K562 (cell line): ENCODE measurements around the gene COASY. TPM values are rescaled to one million over a fixed set of nuclear protein-coding genes. Genes with fewer than 3 reads are reported as not detected.
A peak's percentile ranks its signal among the peaks of the same experiment; 100 is the strongest.

Source experiments
- CBFA2T3 ChIP-seq: fragments of 450-650 bp; IDR thresholded peaks from 2 replicates; pipeline ENCODE4 v1.6.1; 2017
- E2F5 ChIP-seq: sonication (generic); formaldehyde crosslinking; IDR thresholded peaks from 2 replicates; pipeline ENCODE4 v1.8.0; 2022; ENCODE audit warnings: mild to moderate bottlenecking, missing genetic modification reagents
- EP300 ChIP-seq: IDR thresholded peaks from 2 replicates; pipeline ENCODE4 v1.6.1; 2012; ENCODE audit warnings: low read length, improper control_type of control experiment
- ETS2 ChIP-seq: IDR thresholded peaks from 2 replicates; pipeline ENCODE4 v1.6.1; 2016; ENCODE audit warnings: borderline replicate concordance, missing genetic modification characterization, mild to moderate bottlenecking, moderate library complexity, missing compliant biosample characterization; ENCODE audit not compliant: poor library complexity, severe bottlenecking
- FOS ChIP-seq: IDR thresholded peaks from 3 replicates; pipeline ENCODE4 v1.6.1; 2011; ENCODE audit not compliant: insufficient read length; ENCODE audit errors: extremely low read depth
- FOXK1 ChIP-seq: sonication (generic); formaldehyde crosslinking; IDR thresholded peaks from 2 replicates; pipeline ENCODE4 v1.8.0; 2022; ENCODE audit warnings: missing genetic modification reagents, mild to moderate bottlenecking, borderline replicate concordance
- GABPB1 ChIP-seq: sonication (generic); formaldehyde crosslinking; IDR thresholded peaks from 2 replicates; pipeline ENCODE4 v1.8.0; 2022; ENCODE audit warnings: mild to moderate bottlenecking, missing genetic modification reagents
- HNRNPL ChIP-seq: fragments of 200-400 bp; formaldehyde crosslinking; IDR thresholded peaks from 2 replicates; pipeline ENCODE4 v1.6.1; 2017; ENCODE audit warnings: low read depth, mild to moderate bottlenecking, low read length
- MTF1 ChIP-seq: fragments of 250-450 bp; sonication (Bioruptor Pico); IDR thresholded peaks from 2 replicates; pipeline ENCODE4 v1.9.0; 2021; ENCODE audit warnings: moderate library complexity, mild to moderate bottlenecking, inconsistent platforms, borderline replicate concordance
- MYNN ChIP-seq, 2 experiments: sonication (generic); formaldehyde crosslinking in 1 of 2; IDR thresholded peaks; 2 replicates each; pipeline versions ENCODE4 v1.5.0 to v1.6.1; 2016 to 2020; ENCODE audit warnings: antibody characterized with exemption in 1 of 2, missing genetic modification reagents in 1 of 2
- NFIC ChIP-seq: fragments of 450-650 bp; IDR thresholded peaks from 2 replicates; pipeline ENCODE4 v1.6.1; 2017; ENCODE audit warnings: mild to moderate bottlenecking, inconsistent platforms
- NFRKB ChIP-seq: fragments of 450-650 bp; IDR thresholded peaks from 2 replicates; pipeline ENCODE4 v1.6.1; 2016; ENCODE audit warnings: low read depth
- NKRF ChIP-seq: fragments of 450-650 bp; IDR thresholded peaks from 2 replicates; pipeline ENCODE4 v1.6.1; 2016; ENCODE audit warnings: borderline replicate concordance
- NR1H2 ChIP-seq: sonication (generic); formaldehyde crosslinking; IDR thresholded peaks from 2 replicates; pipeline ENCODE4 v1.4.0; 2020; ENCODE audit warnings: mild to moderate bottlenecking, missing genetic modification reagents
- PHTF2 ChIP-seq: fragments of 250-450 bp; sonication (Bioruptor Pico); IDR thresholded peaks from 2 replicates; pipeline ENCODE4 v1.5.0; 2021; ENCODE audit warnings: mild to moderate bottlenecking
- SIN3A ChIP-seq, 2 experiments: fragments of 150-350 bp in 1 of 2; IDR thresholded peaks; 2 replicates each; pipeline ENCODE4 v1.6.1; 2011 to 2016; ENCODE audit warnings: borderline replicate concordance in 2 of 2, low read depth in 2 of 2, low read length in 2 of 2, mild to moderate bottlenecking in 2 of 2, moderate library complexity in 2 of 2; ENCODE audit not compliant: control insufficient read depth in 1 of 2
- SMARCE1 ChIP-seq: fragments of 450-650 bp; IDR thresholded peaks from 2 replicates; pipeline ENCODE4 v1.7.1; 2016; ENCODE audit warnings: mild to moderate bottlenecking
- SNRNP70 ChIP-seq: fragments of 200-400 bp; formaldehyde crosslinking; optimal IDR thresholded peaks from 2 replicates; pipeline ENCODE3; 2017; ENCODE audit warnings: low read depth, low read length
- SREBF1 ChIP-seq: fragments of 150-350 bp; IDR thresholded peaks from 2 replicates; pipeline ENCODE4 v1.6.1; 2014; ENCODE audit warnings: antibody characterized with exemption, low read depth, low read length, borderline replicate concordance
- TAF1 ChIP-seq: IDR thresholded peaks from 2 replicates; pipeline ENCODE4 v1.6.1; 2011; ENCODE audit warnings: mild to moderate bottlenecking, low read length, moderate library complexity; ENCODE audit not compliant: insufficient read depth, control insufficient read depth, severe bottlenecking; ENCODE audit errors: extremely low read depth
- TARDBP ChIP-seq: fragments of 450-650 bp; IDR thresholded peaks from 2 replicates; pipeline ENCODE4 v1.6.1; 2016
- TEAD2 ChIP-seq: fragments of 450-650 bp; IDR thresholded peaks from 2 replicates; pipeline ENCODE4 v1.6.1; 2016; ENCODE audit warnings: missing genetic modification characterization, control low read depth, missing compliant biosample characterization
- TOE1 ChIP-seq, 2 experiments: fragments of 450-650 bp in 1 of 2; sonication (generic) in 1 of 2; formaldehyde crosslinking in 1 of 2; IDR thresholded peaks; 2 replicates each; pipeline versions ENCODE4 v1.7.1 to v1.8.0; 2016 to 2022; ENCODE audit warnings: borderline replicate concordance in 2 of 2, mild to moderate bottlenecking in 2 of 2, antibody characterized with exemption in 1 of 2, inconsistent platforms in 1 of 2, low read depth in 1 of 2, missing genetic modification reagents in 1 of 2, moderate library complexity in 1 of 2
- TSC22D4 ChIP-seq: fragments of 450-650 bp; IDR thresholded peaks from 2 replicates; pipeline ENCODE4 v1.6.1; 2016; ENCODE audit warnings: missing genetic modification characterization, missing biosample characterization, control low read depth
- ZFP1 ChIP-seq: fragments of 450-650 bp; formaldehyde crosslinking; IDR thresholded peaks from 2 replicates; pipeline ENCODE4 v1.4.0; 2020; ENCODE audit warnings: mild to moderate bottlenecking, mixed read lengths
- ZNF766 ChIP-seq: fragments of 200-800 bp; sonication (Bioruptor generic); conservative IDR thresholded peaks from 2 replicates; pipeline ENCODE4 v1.6.1; 2016; ENCODE audit warnings: missing genetic modification characterization, missing compliant biosample characterization
- ZNF77 ChIP-seq: fragments of 250-450 bp; sonication (Bioruptor Pico); IDR thresholded peaks from 2 replicates; pipeline ENCODE4 v1.5.0; 2020
- polyA plus RNA-seq, 8 experiments: library from polyadenylated mRNA; depleted of rRNA in 4 of 8; stranded (reverse) in 5 of 8; unstranded in 3 of 8; fragments of >200 nt; fragmentation: Nextera tagmentation in 2 of 8; fragmentation: Illumina TruSeq in 1 of 8; extraction: Ambion mirVana in 2 of 8; extraction: Trizol in 1 of 8; gene quantifications; 2 replicates each; pipeline versions ENCODE4 v1.2.1 to v1.2.3, GENCODE V29; 2011 to 2014; ENCODE audit warnings: inconsistent platforms in 1 of 8, missing spikeins in 1 of 8
- total RNA-seq, 7 experiments: library from RNA; depleted of rRNA in 6 of 7; stranded (reverse); fragments of >200 nt in 6 of 7; fragmentation: Illumina TruSeq in 2 of 7; extraction: Trizol in 2 of 7; gene quantifications; 2 replicates each; pipeline versions ENCODE4 v1.2.1 to v1.2.3, GENCODE V29; 2011 to 2021; ENCODE audit warnings: low replicate concordance in 1 of 7

COASY gene
- total and polyA plus RNA-seq, 9 of the 15 experiments (the other 6 are each of a cell fraction or from before 2014, with no cell fraction given) = 25.4 to 175 (median 62.3) TPM

- TF ChIP-seq ETS2 (tag) = no peak
- no peak for TF ChIP-seq E2F5 (CRISPR knock-in tag)
- peak; percentile 51; the same call in 1 of the 2 replicates for TF ChIP-seq EP300
- TF ChIP-seq TOE1 (IDR thresholded peaks at IDR 0.05; ENCODE audit: borderline replicate concordance) = no peak
- TF ChIP-seq TOE1 (CRISPR knock-in tag; IDR thresholded peaks at IDR 0.05; ENCODE audit: borderline replicate concordance, low read depth) = no peak
- TF ChIP-seq ZNF766 (CRISPR knock-in tag) = 0 out of 2 replicates have a peak, but pooled peaks have one; percentile 20
- peak; percentile 50; the same call in 1 of the 2 replicates for TF ChIP-seq SMARCE1
- TF ChIP-seq TARDBP = no peak
- no peak for TF ChIP-seq NR1H2
- no peak for TF ChIP-seq GABPB1 (CRISPR knock-in tag)
- no peak for TF ChIP-seq PHTF2 (CRISPR knock-in tag)
- TF ChIP-seq ZFP1 (CRISPR knock-in tag) = no peak
- peak; percentile 80 for TF ChIP-seq CBFA2T3
- no peak for TF ChIP-seq MTF1 (CRISPR knock-in tag)
- TF ChIP-seq MYNN (IDR thresholded peaks at IDR 0.05) = peak; percentile 41; the same call in 1 of the 2 replicates
- no peak for TF ChIP-seq MYNN (CRISPR knock-in tag; IDR thresholded peaks at IDR 0.05)
- TF ChIP-seq FOXK1 = no peak
- no peak for TF ChIP-seq TSC22D4 (tag)
- TF ChIP-seq FOS = peak; percentile 12
- no peak for TF ChIP-seq HNRNPL
- 0 out of 2 replicates have a peak, but pooled peaks have one; percentile 10 for TF ChIP-seq NFRKB
- peak; percentile 17 for TF ChIP-seq TAF1
- peak; percentile 72 for TF ChIP-seq NFIC
- no peak for TF ChIP-seq ZNF77 (CRISPR knock-in tag)
- no peak for TF ChIP-seq TEAD2 (tag)
- 0 out of 4 replicates have a peak, but pooled peaks of 1 of the 2 experiments have one; percentile 6 for TF ChIP-seq SIN3A (IDR thresholded peaks at IDR 0.05; ENCODE audit: borderline replicate concordance in 2 of 2, control insufficient read depth in 1 of 2, low read depth in 2 of 2, low read length in 2 of 2)
- TF ChIP-seq NKRF = no peak
- TF ChIP-seq SNRNP70 = no peak
- no peak for TF ChIP-seq SREBF1
Observed at GRCh38 chr17:42518046-42518754, 43.7 kb upstream of the COASY start (continued).
